ENCODE results near the gene BASP1.

Gene BASP1, protein sequence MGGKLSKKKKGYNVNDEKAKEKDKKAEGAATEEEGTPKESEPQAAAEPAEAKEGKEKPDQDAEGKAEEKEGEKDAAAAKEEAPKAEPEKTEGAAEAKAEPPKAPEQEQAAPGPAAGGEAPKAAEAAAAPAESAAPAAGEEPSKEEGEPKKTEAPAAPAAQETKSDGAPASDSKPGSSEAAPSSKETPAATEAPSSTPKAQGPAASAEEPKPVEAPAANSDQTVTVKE

DNA sequence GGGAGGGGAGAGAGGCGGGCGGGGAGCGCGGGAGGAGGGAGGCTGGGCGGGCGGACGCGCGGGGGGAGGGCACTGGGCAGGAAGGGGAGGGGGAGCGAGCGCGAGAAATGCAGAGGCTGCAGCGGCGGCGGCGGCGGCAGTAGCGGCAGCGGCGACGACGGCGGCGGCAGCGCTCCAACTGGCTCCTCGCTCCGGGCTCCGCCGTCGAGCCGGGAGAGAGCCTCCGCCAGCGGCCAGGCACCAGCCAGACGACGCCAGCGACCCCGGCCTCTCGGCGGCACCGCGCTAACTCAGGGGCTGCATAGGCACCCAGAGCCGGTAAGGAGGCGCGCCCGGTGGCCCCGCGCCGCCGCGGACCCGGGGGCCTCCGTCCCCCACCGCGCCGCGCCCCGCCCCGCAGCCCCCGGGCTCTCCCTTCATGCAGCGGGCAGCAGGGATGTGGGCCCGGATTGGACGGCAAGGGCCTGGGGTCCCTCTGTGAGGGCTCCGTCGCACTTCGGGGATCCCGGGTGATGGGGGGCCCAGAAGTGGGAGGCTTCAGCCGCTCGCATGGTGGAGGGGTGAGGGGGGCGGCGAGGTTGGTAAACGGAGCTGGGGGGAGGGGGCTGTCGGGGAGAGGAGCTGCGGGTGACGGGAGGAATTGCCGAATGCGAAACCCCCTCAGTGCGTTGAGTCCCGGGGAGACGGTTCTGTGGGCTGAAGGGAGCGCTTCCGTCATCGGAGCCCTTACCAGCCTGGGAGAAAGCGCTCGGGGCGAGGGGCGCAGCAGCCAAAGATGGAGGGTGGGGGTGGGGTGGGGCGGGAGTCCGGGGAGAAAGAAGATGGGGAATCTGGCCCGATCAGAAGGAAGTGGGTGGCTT lies at the start of gene BASP1:
TSS of gene BASP1 (plus strand) at position 139 of the 860 bp plus-strand sequence. CDS start 57,586 bp downstream, outside the sequence.
- DNase-seq (ENCODE audit: low spot score): peak; percentile 89
- in situ Hi-C loops (cut with MboI; ENCODE audit: low pct_unique_long_range_greater_than_20kb, low sequenced_read_pairs, unreplicated experiment): loop anchor here (10.0 kb wide), 2 partner anchors 57 to 1087 kb away; no protein-coding TSS in a partner anchor
- no peak for TF ChIP-seq CTCF (IDR thresholded peaks at IDR 0.05; ENCODE audit: extremely low read depth, insufficient read depth, missing control alignments)

GRCh38 chr5:17169507-17169906 lies 47.9 kb upstream of the BASP1 start:
- in situ Hi-C loops (cut with MboI; ENCODE audit: low pct_unique_long_range_greater_than_20kb, low sequenced_read_pairs, unreplicated experiment): no loop called here
- TF ChIP-seq CTCF (IDR thresholded peaks at IDR 0.05; ENCODE audit: extremely low read depth, insufficient read depth, missing control alignments): no peak
- no peak for DNase-seq (ENCODE audit: low spot score)

GRCh38 chr5:17172791-17173190 lies 44.6 kb upstream of the BASP1 start:
- no peak for TF ChIP-seq CTCF (IDR thresholded peaks at IDR 0.05; ENCODE audit: extremely low read depth, insufficient read depth, missing control alignments)
- DNase-seq (ENCODE audit: low spot score): no peak
- in situ Hi-C loops (cut with MboI; ENCODE audit: low pct_unique_long_range_greater_than_20kb, low sequenced_read_pairs, unreplicated experiment): no loop called here

DNA sequence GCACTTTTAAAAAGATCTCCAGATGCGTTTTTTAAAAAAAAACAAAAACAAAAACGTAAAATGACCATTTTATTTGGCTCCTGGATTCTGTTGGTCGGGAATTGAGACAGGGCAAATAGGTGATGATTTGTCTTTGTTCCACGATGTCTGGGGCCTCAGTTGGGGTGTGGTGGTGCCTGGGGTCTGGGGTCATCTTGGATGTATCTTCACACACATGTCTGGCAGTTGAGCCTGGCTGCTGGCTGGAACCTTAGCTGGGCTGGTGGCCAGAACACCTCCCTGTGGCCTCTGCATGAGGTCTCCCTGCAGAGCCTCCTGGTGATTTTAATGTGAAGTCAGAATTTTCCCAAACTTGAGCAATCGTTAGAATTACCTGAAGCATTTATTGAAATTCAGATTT lies 42.5 kb upstream of the BASP1 start:
- no peak for TF ChIP-seq CTCF (IDR thresholded peaks at IDR 0.05; ENCODE audit: extremely low read depth, insufficient read depth, missing control alignments)
- in situ Hi-C loops (cut with MboI; ENCODE audit: low pct_unique_long_range_greater_than_20kb, low sequenced_read_pairs, unreplicated experiment): loop anchor here (25.0 kb wide), 1 partner anchor 388 kb away; no protein-coding TSS in a partner anchor
- DNase-seq (ENCODE audit: low spot score): no peak

GRCh38 chr5:17177501-17178372 lies 39.7 kb upstream of the BASP1 start:
- in situ Hi-C loops (cut with MboI; ENCODE audit: low pct_unique_long_range_greater_than_20kb, low sequenced_read_pairs, unreplicated experiment): loop anchor here (25.0 kb wide), 1 partner anchor 390 kb away; no protein-coding TSS in a partner anchor
- DNase-seq (ENCODE audit: low spot score): no peak
- TF ChIP-seq CTCF (IDR thresholded peaks at IDR 0.05; ENCODE audit: extremely low read depth, insufficient read depth, missing control alignments): no peak

- TF ChIP-seq CTCF (IDR thresholded peaks at IDR 0.05; ENCODE audit: extremely low read depth, insufficient read depth, missing control alignments): no peak
- no peak for DNase-seq (ENCODE audit: low spot score)
- in situ Hi-C loops (cut with MboI; ENCODE audit: low pct_unique_long_range_greater_than_20kb, low sequenced_read_pairs, unreplicated experiment): loop anchor here (25.0 kb wide), 1 partner anchor 391 kb away; no protein-coding TSS in a partner anchor
Observed at GRCh38 chr5:17178373-17178675, 39.1 kb upstream of the BASP1 start.
